Stimulated activated CD4-positive, alpha-beta T cell treated with anti-CD3 and anti-CD28 coated beads, Interleukin-12 subunit alpha, Interleukin-12 subunit beta, amount 100 ng/mL, for 24 hours (primary cell): ENCODE data around the gene RAB12.
"Not testable (repeated sequence)": the region's sequence is repeated elsewhere in the genome, so short reads cannot be mapped to it uniquely, and the experiment has no call there.

Source experiments
- DNase-seq, 2 experiments: peaks; one replicate each; pipeline ENCODE4 v3.0.0-alpha.2; 2020; ENCODE audit warnings: low read depth in 2 of 2

The RAB12 gene, protein sequence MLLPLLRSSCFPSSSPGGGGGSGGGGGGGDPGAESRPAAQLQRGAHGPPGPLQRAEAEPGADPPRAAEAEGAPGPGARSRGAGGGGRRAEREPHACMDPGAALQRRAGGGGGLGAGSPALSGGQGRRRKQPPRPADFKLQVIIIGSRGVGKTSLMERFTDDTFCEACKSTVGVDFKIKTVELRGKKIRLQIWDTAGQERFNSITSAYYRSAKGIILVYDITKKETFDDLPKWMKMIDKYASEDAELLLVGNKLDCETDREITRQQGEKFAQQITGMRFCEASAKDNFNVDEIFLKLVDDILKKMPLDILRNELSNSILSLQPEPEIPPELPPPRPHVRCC

DNA sequence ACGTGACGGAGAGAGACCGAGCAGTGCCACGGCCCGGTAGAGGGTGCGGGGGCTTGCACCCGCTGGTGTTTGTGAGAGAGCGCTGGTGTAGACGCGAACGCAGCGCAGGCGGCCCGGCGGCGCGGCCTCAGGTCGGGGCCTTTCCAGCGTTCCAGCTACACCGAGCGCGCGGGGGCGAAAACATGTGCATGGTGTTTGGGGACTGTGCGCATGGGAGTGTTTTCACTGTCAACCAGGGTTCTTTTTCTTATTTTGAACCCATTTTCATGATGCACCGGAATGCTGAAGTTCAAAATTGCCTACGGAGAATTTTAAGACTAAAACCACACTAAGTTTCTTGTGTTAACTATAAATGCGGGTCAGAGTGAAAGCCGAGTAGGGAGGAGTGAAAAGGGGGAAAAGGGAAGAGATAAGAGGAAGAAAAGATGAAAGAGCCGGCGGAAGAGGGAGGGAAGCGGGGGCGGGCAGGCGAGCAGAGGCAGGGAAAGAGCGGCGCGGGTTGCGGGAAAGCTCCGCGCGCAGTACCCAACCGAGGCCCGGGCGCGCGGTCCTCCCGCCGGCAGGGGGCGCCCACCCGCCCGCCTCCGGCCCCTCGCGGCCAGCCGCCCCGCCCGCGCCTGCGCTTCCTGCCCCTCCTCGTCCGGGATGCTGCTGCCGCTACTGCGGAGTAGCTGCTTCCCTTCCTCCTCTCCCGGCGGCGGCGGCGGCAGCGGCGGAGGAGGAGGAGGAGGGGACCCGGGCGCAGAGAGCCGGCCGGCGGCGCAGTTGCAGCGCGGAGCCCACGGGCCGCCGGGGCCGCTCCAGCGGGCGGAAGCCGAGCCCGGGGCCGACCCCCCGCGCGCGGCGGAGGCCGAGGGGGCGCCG lies at the start of gene RAB12:
RAB12 (plus strand) TSS at position 643 of the 864 bp plus-strand sequence; CDS start at position 646, 3 bp downstream.
- DNase-seq, result peak; percentile 71 to 74

DNA sequence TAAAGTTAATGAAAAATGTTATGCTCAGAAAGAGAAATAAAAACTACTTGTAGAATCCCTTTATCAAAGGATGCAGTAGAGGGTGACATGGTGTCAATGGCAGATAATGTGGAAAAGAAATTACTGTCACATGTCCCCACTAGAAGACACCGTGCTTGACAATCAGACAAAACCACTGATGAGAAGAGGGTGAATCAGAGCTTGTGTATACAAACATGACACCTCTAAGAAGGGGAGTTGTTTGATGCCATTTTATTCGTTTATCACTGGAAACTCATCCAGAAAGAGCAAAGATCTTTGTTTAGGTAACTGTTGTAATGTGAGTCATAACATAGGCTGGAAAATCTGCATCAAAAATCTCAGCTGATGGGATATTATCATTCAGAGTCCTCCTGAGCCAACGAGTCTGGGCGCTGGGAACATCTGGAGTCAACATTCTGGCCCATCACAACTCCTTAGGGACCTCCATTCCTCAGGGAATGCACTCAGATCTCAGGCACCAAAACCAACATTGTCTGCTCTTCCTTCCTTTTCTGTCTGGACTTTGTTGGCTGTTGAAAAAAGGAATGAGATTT lies 49.5 kb upstream of the RAB12 start:
- no peak for DNase-seq

DNA sequence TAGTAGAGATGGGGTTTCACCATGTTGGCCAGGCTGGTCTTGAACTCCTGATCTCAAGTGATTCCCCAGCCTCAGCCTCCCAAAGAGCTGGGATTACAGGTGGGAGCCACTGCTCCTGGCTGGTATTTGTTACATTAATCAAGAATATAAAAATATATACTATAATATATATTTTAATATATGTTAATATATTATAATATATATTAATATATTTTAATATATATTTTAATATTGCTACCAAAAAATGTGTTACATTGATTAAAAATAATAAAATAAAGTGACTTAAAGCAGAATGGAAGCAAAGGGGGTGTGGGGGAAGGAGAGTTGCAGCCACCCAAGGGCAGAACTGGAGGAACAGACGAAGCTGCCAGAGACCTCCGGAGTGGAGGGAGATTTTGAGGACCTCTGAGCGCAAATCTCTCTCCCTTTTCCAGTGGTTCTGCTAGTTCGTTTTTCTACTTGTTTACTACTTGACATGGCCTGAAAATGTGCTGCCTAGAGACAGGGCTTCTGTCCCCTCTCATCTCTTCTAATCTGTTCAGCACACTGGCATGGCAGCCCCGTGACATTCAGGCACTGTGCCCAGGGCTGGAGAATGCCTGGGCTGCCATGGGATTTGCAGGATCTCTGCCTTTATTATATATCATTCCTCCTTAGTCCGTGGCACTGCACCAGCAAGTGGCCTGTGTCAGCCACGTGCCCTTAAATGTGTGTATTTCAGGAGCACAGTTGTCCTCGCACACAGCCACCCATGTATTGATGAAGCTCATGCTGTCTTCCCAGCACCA lies 47.9 kb upstream of the RAB12 start:
- DNase-seq, result no peak

DNA sequence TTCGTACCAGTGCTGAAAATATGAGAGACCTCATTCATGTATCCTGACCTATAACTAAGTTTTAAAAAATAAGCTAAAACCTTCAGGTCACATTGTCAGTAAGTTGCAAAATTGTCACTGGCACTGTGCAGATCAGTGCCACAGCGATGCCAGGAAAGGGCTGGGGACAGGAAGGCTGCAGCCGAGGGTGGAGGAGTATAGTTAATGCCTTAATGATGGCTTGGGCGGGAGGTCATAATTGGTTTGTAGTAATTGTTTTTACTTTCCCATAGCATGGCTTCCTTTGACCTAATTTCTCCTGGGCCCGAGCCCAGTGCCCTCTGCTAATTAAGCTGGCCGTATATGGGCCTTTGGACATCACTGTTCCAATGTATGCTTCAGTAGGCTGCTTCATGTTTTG lies 47.2 kb upstream of the RAB12 start:
- no peak for DNase-seq

DNA sequence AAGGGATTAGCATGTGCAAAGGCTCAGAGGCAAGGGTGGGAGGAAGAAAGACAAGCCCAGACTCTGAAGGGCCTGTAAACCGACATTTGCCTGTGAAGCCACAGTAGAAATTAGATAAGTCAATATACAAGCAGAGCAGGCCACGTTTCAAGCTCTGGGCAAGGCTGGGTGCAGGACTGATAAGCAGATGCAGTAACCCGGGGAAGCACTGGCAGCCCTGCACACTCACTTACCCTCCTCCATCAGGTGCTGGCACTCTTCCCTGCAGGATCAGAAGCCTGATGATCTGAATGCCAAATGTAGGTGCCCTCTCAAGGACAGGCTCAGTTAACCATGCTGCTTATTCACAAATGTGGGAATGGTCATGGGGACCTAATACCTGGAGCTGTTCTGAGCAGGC lies 46.3 kb upstream of the RAB12 start:
- no peak for DNase-seq

DNA sequence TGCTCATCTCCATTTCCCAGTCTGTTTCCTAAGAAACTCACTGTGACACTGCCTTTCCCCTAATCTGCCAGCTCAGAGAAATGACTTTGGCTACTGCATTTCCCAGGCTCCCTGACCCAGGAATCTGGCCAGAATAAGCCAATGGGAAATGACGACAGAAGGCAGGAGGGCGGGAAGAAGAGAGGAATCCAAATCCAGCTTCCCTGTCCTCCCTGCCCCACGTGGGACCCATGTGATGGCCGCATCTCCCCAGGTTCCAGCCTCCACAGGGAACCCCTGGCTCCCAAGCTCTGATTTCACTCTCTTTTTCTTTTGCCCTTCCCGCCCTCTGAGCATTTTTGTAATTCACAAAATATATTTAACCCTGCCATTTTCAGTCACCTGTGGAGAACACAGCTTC lies 37.8 kb upstream of the RAB12 start:
- no peak for DNase-seq

DNA sequence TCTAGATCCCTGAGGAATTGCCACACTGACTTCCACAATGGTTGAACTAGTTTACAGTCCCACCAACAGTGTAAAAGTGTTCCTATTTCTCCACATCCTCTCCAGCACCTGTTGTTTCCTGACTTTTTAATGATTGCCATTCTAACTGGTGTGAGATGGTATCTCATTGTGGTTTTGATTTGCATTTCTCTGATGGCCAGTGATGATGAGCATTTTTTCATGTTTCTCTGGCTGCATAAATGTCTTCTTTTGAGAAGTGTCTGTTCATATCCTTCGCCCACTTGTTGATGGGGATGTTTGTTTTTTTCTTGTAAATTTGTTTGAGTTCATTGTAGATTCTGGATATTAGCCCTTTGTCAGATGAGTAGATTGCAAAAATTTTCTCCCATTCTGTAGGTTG lies 35.5 kb upstream of the RAB12 start:
- not testable (repeated sequence) for DNase-seq

DNA sequence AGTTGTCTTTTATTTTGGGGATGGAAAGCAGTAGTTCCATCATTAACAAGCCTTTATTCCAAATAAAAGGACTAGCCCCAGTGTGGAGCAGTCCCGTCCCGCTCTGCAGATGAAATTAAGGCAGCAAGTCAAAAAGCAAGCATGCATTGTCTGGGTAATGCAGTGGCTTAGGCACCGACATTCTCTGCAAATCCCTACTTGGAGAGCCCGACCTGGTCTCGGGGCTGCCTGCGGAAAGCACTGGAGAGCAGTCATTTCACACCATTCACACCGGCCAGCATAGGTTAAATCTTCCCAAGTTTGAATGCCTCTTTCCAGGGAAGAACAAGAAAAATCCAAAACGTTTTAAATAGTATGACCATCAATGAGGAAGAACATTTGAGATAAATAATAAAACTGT lies 24.4 kb upstream of the RAB12 start:
- no peak for DNase-seq

DNA sequence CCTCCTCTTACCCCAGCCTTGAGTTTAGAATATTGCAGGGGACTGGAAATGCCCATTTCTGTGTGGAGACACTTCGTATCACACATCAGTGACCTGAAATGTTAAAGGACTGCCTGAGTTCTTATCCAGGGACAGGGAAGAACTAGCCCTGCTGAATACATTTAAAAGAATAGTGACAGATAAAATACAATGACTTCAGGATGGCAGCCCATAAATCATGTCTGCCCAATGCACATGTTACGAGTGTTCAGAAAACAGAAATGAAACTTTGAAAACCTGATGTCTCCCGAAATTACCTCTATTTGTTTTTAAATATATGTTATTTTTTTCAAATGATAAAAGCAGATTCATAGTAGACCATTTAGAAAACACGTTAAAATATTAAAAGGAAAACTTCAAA lies 22.3 kb upstream of the RAB12 start:
- DNase-seq, result no peak

DNA sequence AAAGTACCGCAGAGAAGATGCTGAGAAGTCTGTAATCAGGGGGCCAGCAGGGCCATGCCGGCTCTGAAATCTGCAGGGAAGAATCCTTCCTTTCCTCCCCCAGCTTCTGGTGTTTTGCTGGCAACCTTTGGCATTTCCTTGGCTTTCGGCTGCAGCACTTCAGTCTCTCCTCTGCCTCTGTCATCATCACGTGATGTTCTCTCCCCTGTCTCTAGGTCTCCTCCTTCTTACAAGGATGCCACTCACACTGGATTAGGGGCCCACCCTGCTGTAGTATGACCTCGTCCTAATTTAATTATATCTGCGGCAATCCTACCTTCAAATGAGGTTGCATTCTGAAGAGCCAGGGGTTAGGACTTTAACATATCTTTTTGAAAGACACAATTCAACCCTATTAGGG lies 13.8 kb upstream of the RAB12 start:
- DNase-seq, result no peak

DNA sequence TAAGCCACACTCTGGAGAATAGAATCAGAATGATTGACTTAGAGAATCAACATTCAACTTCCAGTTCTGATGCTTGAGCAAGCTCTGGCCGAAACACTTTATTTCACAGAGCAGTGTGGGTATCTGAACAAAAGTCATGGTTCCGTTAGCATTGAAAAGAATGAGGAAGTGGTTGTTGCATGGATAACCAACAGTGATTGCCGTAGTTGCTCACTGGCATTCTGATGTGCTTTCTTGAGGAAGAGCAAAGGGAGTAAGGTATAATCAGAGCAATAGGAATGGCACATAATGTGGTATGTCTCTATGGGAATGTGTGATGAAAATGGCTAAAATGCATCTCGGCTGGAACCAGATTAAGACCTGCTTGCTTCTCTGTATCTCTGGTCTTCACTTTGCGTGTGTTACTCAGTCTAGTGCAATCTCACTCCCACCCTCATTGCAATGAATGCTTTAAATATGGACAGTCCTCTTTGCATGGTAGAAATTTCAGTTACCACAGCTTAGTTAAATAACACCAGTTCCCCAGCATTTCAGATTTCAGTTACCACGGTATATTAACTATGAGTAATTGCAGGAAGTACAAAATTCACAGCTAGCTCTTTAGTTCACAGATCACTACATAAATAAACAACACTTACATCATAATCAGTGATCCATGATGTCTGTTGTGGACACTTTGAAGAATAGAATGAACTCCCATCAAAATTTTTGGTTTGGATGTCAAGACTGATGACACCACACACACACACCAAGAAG lies 7.8 kb upstream of the RAB12 start:
- no peak for DNase-seq

DNA sequence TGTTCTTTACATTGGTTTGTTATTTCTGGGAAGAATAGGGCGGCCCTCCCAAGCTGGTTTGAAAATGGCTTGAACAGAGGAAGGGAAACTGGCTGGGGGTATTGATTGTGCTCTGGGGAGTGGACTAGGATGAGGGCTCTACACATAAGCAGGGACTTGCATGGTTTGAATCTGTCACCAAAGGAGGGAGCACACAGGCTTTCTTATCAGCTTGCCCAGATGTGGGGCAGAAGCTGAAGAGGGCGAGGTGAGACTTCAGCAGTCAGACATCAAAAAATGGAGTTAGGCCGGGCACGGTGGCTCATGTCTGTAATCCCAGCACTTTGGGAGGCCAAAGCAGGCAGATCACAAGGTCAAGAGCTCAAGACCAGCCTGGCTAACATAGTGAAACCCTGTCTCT lies 7.2 kb upstream of the RAB12 start:
- DNase-seq, result no peak

DNA sequence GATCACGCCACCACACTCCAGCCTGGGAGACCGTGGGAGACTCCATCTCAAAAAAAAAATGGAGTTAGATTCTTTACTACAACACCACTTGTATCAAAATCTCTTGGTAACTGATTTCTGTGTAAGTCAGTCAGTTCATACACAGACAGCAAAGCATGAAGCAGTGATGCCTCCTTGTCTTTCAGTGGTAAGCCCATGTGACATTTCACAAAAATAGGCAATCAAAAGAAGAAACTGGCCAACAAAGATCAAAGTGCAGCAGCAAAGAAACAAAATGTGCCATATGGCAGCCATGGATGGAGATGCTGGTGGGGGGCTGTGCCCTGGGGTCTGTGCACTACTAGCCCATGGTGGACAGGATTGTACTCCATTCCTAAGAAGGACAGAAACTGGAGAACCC lies 6.7 kb upstream of the RAB12 start:
- DNase-seq, result no peak

DNA sequence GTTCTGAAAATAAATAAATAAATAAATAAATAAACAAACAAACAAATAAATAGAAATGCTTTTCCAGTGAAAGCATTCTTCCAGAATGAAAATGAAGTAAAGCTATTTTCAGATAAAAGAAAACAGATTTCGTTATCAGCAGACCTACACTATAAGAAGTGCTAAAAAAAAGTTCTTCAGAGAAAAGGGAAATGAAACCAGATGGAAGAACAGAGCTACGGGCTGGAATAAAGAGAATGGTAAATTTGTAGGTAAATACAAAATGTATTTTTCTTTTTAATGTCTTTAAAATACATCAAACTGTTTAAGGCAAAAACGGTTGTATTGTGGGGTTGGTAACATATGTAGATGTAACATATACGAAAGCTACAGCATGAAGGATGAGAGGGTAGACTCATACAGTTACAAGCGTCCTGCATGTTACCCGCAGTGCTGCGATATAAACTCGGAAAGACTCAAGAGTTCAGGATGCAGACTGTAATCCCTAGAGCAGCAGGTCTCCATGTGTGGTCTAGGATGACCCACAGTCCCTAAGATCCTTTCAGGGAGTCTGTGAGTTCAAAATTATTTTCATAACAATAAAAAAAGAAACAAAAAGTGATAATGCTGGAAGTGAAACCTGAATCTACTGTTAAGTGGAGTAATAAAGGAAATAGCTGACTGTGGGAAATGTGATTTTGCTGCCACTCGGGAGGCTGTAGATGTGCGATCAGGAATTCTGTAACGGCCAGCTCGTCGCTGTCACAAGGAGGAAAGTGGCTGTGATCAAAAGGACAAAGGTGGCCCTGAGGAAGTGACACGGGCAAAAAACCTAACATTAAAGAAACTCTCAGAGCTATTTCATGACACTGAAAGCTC lies 5.3 kb upstream of the RAB12 start:
- DNase-seq, result no peak

DNA sequence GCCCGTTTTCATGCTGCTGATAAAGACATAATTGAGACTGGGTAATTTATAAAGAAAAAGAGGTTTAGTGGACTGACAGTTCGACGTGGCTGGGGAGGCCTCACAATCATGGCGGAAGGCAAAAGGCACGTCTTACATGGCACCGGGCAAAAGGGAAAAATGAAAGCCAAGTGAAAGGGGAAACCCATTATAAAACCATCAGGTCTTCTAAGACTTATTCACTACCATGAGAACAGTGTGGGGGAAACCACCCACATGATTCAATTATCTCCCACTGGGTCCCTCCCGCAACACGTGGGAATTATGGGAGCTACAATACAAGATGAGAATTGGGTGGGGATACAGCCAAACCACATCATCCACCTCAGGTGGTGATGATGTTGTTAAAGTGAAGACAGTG lies 3.3 kb upstream of the RAB12 start:
- DNase-seq, result no peak

DNA sequence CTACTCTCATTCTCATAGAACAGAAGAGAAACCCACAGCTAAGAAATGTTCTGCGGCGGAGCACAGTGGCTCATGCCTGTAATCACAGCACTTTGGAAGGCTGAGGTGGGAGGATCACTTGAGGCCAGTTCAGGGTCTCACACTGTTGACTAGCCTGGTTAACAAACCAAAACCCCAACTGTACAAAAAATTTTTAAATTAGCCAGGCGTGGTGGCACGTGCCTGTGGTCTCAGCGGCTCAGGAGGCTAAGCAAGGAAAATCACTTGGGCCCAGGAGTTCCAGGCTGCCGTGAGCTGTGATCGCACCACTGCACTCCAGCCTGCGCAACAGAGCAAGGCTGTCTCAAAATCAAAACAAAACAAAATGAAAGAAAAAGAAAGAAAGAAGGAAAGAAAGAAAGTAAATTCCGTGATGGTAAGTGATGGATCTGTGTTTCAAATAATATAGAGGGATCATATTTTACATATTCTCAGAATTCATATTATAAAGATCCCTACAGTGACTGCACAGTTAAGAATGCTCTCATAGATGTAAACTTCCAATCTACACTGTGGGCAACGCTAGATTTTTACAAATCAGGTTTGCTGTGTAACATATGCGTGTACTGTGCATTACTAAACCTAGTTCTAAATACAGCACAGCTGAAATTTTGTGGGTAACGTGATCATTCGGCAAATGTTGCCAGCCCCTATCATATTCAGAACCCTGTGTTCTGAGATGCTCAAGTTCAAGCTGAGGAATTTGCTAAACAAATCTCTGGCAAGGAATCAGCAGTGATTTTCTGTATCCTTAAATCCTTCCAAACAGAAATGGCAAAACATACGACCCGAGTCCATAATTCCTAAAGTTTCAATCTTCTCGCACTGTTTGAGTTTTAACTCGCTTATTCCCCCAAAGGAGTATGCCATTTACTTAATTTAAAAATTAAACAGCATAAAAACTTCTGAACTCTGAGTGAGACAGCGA lies 1.2 kb upstream of the RAB12 start:
- DNase-seq, result no peak

DNA sequence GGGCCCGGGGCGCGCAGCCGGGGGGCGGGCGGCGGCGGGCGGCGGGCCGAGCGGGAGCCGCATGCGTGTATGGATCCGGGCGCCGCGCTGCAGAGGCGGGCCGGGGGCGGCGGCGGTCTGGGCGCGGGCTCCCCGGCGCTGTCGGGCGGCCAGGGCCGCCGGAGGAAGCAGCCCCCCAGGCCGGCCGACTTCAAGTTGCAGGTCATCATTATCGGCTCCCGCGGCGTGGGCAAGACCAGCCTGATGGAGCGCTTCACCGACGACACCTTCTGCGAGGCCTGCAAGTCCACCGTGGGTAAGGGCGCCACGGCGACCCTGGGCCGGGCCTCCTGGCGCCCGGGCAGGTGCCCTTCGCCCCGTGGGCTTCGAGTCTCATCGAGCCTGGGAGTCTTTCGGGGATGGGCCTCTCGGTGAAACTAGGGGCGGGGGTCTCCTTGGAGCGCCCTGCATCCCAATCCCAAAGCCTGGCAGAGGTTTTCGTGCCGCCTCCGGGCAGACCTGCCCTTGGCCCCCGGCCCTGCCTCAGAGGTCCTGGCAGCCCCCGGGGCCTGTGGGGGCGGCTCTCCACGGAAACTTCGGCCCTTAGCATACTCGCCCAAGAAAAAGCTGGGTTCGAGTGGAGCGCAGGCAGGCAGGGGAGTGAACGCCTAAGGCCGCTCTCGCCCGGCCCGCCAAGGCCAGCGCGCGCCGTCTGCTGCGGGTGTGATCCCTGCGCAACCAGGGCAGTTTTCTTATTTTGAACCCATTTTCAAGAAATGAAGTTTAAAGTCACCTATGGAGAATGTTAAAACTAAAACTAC lies 622 bp downstream of the RAB12 start:
- DNase-seq, result no peak

DNA sequence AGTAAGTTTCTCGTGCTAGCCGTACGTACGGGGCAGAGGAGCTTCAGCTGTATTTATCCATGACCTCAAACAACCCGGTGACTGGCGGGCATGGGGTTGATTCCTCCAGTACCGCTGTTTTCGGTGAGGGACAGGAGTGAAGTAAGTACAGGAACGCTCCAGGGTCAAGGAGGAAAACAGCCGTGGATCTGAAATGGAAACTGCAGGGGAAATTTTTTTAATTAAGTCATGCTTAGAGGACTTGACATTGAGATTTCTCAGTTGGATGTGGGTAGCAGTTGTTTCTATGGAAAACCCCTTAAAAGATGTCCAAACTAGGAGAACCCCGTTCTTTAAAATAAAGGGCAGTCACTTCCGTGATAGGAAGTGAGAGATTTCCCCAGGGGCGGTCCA lies 1.2 kb downstream of the RAB12 start:
- peak in 1 of 2 experiments; percentile 5 for DNase-seq
